HCT116 (cell line): Measurements from ENCODE around the gene IFNA1. TPM values are rescaled to one million over a fixed set of nuclear protein-coding genes. Genes with fewer than 3 reads are reported as not detected.

ENCODE experiments used
- ATAC-seq: fragments of 200-7000 bp; cut with Tn5 transposase; 2 replicates; pipeline ENCODE4 v1.9.1; 2020; ENCODE audit warnings: mild to moderate bottlenecking, moderate library complexity
- BruUV-seq: library from RNA; stranded (reverse); fragments of 400-500 nt; replicated peaks from 2 replicates; lab custom pipeline; 2021; lab: Mats Ljungman, UMichigan
- CTCF ChIA-PET: fragments of 300-600 bp; sonication (Branson Sonifier 250); formaldehyde crosslinking; loops from one replicate; lab custom pipeline; 2021; ENCODE audit warnings: antibody characterized with exemption; lab: Charles Lee
- POLR2A ChIA-PET: fragments of 300-600, 350-600 bp; sonication (Branson Sonifier 250); formaldehyde crosslinking; loops from one replicate; lab custom pipeline; 2021; ENCODE audit warnings: antibody characterized with exemption; lab: Charles Lee
- RAD21 ChIA-PET, 2 experiments: fragments of 300-600 bp; sonication (Branson Sonifier 250); formaldehyde crosslinking; loops; one replicate each; lab custom pipeline; 2023; ENCODE audit warnings: low total read pairs in 2 of 2; ENCODE audit not compliant: uncharacterized antibody in 2 of 2, unreplicated experiment in 2 of 2, low non-redundant PET in 1 of 2; lab: Charles Lee
- DNase-seq: peaks from one replicate; pipeline ENCODE4 v3.0.0-alpha.2; 2010; ENCODE audit warnings: low read depth, low spot score
- H2AFZ ChIP-seq: fragments of 200-600 bp; shearing (Covaris generic), sonication (generic); 2 replicates; pipeline ENCODE4 v1.6.1; 2017; ENCODE audit warnings: low read depth, mixed run types, mixed read lengths, antibody characterized with exemption, low read length; ENCODE audit not compliant: poor library complexity, severe bottlenecking
- H3K27ac ChIP-seq: 2 replicates; pipeline ENCODE4 v1.5.1; 2012; ENCODE audit warnings: low read depth, low read length
- H3K27me3 ChIP-seq: fragments of 200-600 bp; sonication (generic); 2 replicates; pipeline ENCODE4 v1.6.1; 2016; ENCODE audit warnings: mixed run types, low read length, mixed read lengths; ENCODE audit not compliant: insufficient read depth
- H3K36me3 ChIP-seq, 2 experiments: fragments of 200-500 bp in 1 of 2; fragments of 200-600 bp in 1 of 2; sonication (Bioruptor generic) in 1 of 2; sonication (generic) in 1 of 2; 2 replicates each; pipeline versions ENCODE4 v1.5.1 to v1.6.1; 2014 to 2016; ENCODE audit warnings: low read length in 2 of 2, inconsistent platforms in 1 of 2, mixed read lengths in 1 of 2, mixed run types in 1 of 2; ENCODE audit not compliant: insufficient read depth in 2 of 2, control insufficient read depth in 1 of 2
- H3K4me1 ChIP-seq, 2 experiments: fragments of 200-600 bp in 1 of 2; sonication (generic) in 1 of 2; 2 replicates each; pipeline versions ENCODE4 v1.5.1 to v1.6.1; 2012 to 2017; ENCODE audit warnings: low read length in 2 of 2, inconsistent platforms in 1 of 2, mild to moderate bottlenecking in 1 of 2, mixed read lengths in 1 of 2, mixed run types in 1 of 2, moderate library complexity in 1 of 2; ENCODE audit not compliant: insufficient read depth in 2 of 2, control insufficient read depth in 1 of 2
- H3K4me2 ChIP-seq: fragments of 200-600 bp; sonication (generic); 2 replicates; pipeline ENCODE4 v1.6.1; 2017; ENCODE audit warnings: mixed run types, low read length, mixed read lengths
- H3K4me3 ChIP-seq, 2 experiments: fragments of 200-600 bp in 1 of 2; sonication (generic) in 1 of 2; replicated peaks in 1 of 2; 2 replicates each; pipeline ENCODE4 v1.5.1; 2011 to 2016; ENCODE audit warnings: low read length in 2 of 2, control low read depth in 1 of 2, low read depth in 1 of 2, mild to moderate bottlenecking in 1 of 2, mixed read lengths in 1 of 2, mixed run types in 1 of 2
- H3K79me2 ChIP-seq: fragments of 200-600 bp; sonication (generic); 2 replicates; pipeline ENCODE4 v1.6.1; 2017; ENCODE audit warnings: mild to moderate bottlenecking, mixed run types, low read length, moderate library complexity, mixed read lengths; ENCODE audit not compliant: insufficient read depth
- H3K9ac ChIP-seq: fragments of 200-600 bp; sonication (generic); 2 replicates; pipeline ENCODE4 v1.6.1; 2016; ENCODE audit warnings: low read length, mixed read lengths
- H3K9me2 ChIP-seq: fragments of 200-600 bp; sonication (generic), shearing (Covaris generic); 2 replicates; pipeline ENCODE4 v1.6.1; 2017; ENCODE audit warnings: mixed run types, mild to moderate bottlenecking, moderate library complexity; ENCODE audit not compliant: insufficient read depth
- H3K9me3 ChIP-seq, 2 experiments: fragments of 200-500 bp in 1 of 2; fragments of 200-600 bp in 1 of 2; sonication (Bioruptor generic) in 1 of 2; sonication (generic) in 1 of 2; 2 replicates each; pipeline ENCODE4 v1.6.1; 2014 to 2017; ENCODE audit warnings: low read length in 2 of 2, mixed read lengths in 2 of 2, inconsistent platforms in 1 of 2, low read depth in 1 of 2, mild to moderate bottlenecking in 1 of 2, mixed run types in 1 of 2, moderate library complexity in 1 of 2; ENCODE audit not compliant: control insufficient read depth in 1 of 2, insufficient read depth in 1 of 2
- H4K20me1 ChIP-seq: fragments of 200-600 bp; sonication (generic), shearing (Covaris generic); 2 replicates; pipeline ENCODE4 v1.6.1; 2017; ENCODE audit warnings: mixed run types, mild to moderate bottlenecking, moderate library complexity; ENCODE audit not compliant: insufficient read depth
- EGR1 ChIP-seq: IDR thresholded peaks from 2 replicates; pipeline ENCODE4 v1.6.1; 2012; ENCODE audit warnings: low read depth
- ELF1 ChIP-seq: IDR thresholded peaks from 2 replicates; pipeline ENCODE4 v1.6.1; 2012; ENCODE audit warnings: low read depth, borderline replicate concordance
- EZH2 ChIP-seq: fragments of 200-600 bp; sonication (generic); IDR thresholded peaks from 2 replicates; pipeline ENCODE4 v1.6.1; 2017; ENCODE audit warnings: antibody characterized with exemption, mixed run types
- EZH2phosphoT487 ChIP-seq: fragments of 200-600 bp; IDR thresholded peaks from 2 replicates; pipeline ENCODE4 v1.6.1; 2018; ENCODE audit warnings: antibody characterized with exemption, borderline replicate concordance
- FOSL1 ChIP-seq: IDR thresholded peaks from 2 replicates; pipeline ENCODE4 v1.6.1; 2012; ENCODE audit warnings: low read depth
- JUND ChIP-seq: IDR thresholded peaks from 2 replicates; pipeline ENCODE4 v1.6.1; 2012
- SIN3A ChIP-seq: IDR thresholded peaks from 2 replicates; pipeline ENCODE4 v1.6.1; 2012; ENCODE audit warnings: low read depth
- SP1 ChIP-seq: IDR thresholded peaks from 2 replicates; pipeline ENCODE4 v1.6.1; 2012; ENCODE audit warnings: low read depth
- TCF7L2 ChIP-seq: IDR thresholded peaks from 2 replicates; pipeline ENCODE4 v1.7.0; 2011; ENCODE audit warnings: borderline replicate concordance, inconsistent platforms; ENCODE audit not compliant: insufficient read depth, insufficient read length; ENCODE audit errors: extremely low read depth
- YY1 ChIP-seq: IDR thresholded peaks from 2 replicates; pipeline ENCODE4 v1.6.1; 2011; ENCODE audit warnings: low read length, low read depth, moderate library complexity, mild to moderate bottlenecking; ENCODE audit not compliant: insufficient replicate concordance; ENCODE audit errors: extremely low read depth
- intact Hi-C: fragments of 100-400 bp; cut with micrococcal nuclease; formaldehyde crosslinking; loops from 2 replicates; pipeline ENCODE4 v1.10.0; 2022
- total RNA-seq: library from RNA; stranded (reverse); gene quantifications from one replicate; pipeline ENCODE4 v1.2.1, GENCODE V29; 2021; ENCODE audit not compliant: unreplicated experiment
- TF ChIP-seq, protein P1 (sequence below): IDR thresholded peaks from 2 replicates; pipeline ENCODE4 v1.6.1; 2012
- TF ChIP-seq, protein P2 (sequence below), 3 experiments: fragments of 200-600 bp in 1 of 3; sonication (generic) in 1 of 3; IDR thresholded peaks in 2 of 3; conservative IDR thresholded peaks in 1 of 3; 2 replicates each; pipeline ENCODE4 v1.5.1; 2012 to 2017; ENCODE audit warnings: low read depth in 2 of 3, low read length in 2 of 3, antibody characterized with exemption in 1 of 3, borderline replicate concordance in 1 of 3, control low read depth in 1 of 3, mild to moderate bottlenecking in 1 of 3, mixed read lengths in 1 of 3, mixed run types in 1 of 3, moderate library complexity in 1 of 3; ENCODE audit not compliant: insufficient read depth in 1 of 3
- TF ChIP-seq, protein P3 (sequence below): IDR thresholded peaks from 2 replicates; pipeline ENCODE4 v1.6.1; 2012

IFNA1 gene
- total RNA-seq, 1 experiment from 2014 or later, result not detected

DNA sequence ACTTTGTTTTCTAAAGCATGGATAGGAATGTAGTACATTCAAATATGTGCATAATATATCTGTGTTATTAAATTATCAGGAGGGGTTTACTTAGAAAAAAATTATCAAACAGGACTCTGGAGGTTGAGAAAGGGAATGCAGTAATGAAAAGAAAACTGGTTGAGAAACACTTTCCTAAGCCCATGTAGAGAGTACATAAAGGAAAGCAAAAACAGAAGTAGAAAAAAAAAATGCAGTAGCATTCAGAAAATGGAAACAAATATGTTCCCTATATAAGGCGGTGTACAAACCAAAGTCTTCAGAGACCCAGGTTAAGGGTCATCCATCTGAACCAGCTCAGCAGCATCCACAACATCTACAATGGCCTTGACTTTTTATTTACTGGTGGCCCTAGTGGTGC, 31.4 kb upstream of the IFNA1 start, which contains the start of gene IFNA8:
TSS of gene IFNA8 (plus strand) at position 301 of the 400 bp plus-strand sequence. CDS start at position 361, 60 bp downstream.
- ChIA-PET POLR2A (no interaction called here), RAD21 (no interaction called here), CTCF (interaction anchor here (1.8 kb wide), 1 partner anchor 13 kb away, joined by 11 read pairs; no protein-coding TSS in a partner anchor)
- H4K20me1 ChIP-seq, result no peaks in the 10 kb centered on the region
- ATAC-seq (no peak), DNase-seq (no peak)
- intact Hi-C loops, result no loop called here
- H3K79me2 ChIP-seq, result no peaks in the 10 kb centered on the region
- no peaks in the 10 kb centered on the region for H3K4me1 ChIP-seq
- TF ChIP-seq EGR1 (no peak), ELF1 (no peak), JUND (no peak), TCF7L2 (no peak), YY1 (no peak), SIN3A (no peak), EZH2 (no peak), EZH2phosphoT487 (no peak), FOSL1 (no peak), SP1 (no peak)
- TF ChIP-seq, protein P1, sequence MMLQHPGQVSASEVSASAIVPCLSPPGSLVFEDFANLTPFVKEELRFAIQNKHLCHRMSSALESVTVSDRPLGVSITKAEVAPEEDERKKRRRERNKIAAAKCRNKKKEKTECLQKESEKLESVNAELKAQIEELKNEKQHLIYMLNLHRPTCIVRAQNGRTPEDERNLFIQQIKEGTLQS, result no peak
- TF ChIP-seq, protein P2, sequence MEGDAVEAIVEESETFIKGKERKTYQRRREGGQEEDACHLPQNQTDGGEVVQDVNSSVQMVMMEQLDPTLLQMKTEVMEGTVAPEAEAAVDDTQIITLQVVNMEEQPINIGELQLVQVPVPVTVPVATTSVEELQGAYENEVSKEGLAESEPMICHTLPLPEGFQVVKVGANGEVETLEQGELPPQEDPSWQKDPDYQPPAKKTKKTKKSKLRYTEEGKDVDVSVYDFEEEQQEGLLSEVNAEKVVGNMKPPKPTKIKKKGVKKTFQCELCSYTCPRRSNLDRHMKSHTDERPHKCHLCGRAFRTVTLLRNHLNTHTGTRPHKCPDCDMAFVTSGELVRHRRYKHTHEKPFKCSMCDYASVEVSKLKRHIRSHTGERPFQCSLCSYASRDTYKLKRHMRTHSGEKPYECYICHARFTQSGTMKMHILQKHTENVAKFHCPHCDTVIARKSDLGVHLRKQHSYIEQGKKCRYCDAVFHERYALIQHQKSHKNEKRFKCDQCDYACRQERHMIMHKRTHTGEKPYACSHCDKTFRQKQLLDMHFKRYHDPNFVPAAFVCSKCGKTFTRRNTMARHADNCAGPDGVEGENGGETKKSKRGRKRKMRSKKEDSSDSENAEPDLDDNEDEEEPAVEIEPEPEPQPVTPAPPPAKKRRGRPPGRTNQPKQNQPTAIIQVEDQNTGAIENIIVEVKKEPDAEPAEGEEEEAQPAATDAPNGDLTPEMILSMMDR (IDR thresholded peaks at IDR 0.05 in 2 of 3, conservative IDR thresholded peaks at IDR 0.05 in 1 of 3; ENCODE audit: borderline replicate concordance in 1 of 3, insufficient read depth in 1 of 3, low read depth in 2 of 3, low read length in 2 of 3), result no peak
- TF ChIP-seq, protein P3, sequence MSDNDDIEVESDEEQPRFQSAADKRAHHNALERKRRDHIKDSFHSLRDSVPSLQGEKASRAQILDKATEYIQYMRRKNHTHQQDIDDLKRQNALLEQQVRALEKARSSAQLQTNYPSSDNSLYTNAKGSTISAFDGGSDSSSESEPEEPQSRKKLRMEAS, result no peak
- H2AFZ ChIP-seq, result no peak within 1 kb of the TSS
- no peak within 1 kb of the TSS for H3K9ac ChIP-seq
- no TSS peak for BruUV-seq
- no peaks in the 10 kb centered on the region for H3K27me3 ChIP-seq
- H3K9me3 ChIP-seq, result no peaks in the 10 kb centered on the region
- H3K9me2 ChIP-seq, result no peaks in the 10 kb centered on the region
- no peak within 1 kb of the TSS for H3K4me2 ChIP-seq
- no peak within 1 kb of the TSS for H3K27ac ChIP-seq
- no peaks in the 10 kb centered on the region for H3K36me3 ChIP-seq
- no peak within 1 kb of the TSS for H3K4me3 ChIP-seq
